HCT116 (cell line): ENCODE data around the gene DDA1. TPM values are rescaled to one million over a fixed set of nuclear protein-coding genes. Genes with fewer than 3 reads are reported as not detected.

Experiments
- ATAC-seq: fragments of 200-7000 bp; cut with Tn5 transposase; 2 replicates; pipeline ENCODE4 v1.9.1; 2020; ENCODE audit warnings: mild to moderate bottlenecking, moderate library complexity
- BruUV-seq: library from RNA; stranded (reverse); fragments of 400-500 nt; replicated peaks from 2 replicates; lab custom pipeline; 2021; lab: Mats Ljungman, UMichigan
- CTCF ChIA-PET: fragments of 300-600 bp; sonication (Branson Sonifier 250); formaldehyde crosslinking; loops from one replicate; lab custom pipeline; 2021; ENCODE audit warnings: antibody characterized with exemption; lab: Charles Lee
- POLR2A ChIA-PET: fragments of 300-600, 350-600 bp; sonication (Branson Sonifier 250); formaldehyde crosslinking; loops from one replicate; lab custom pipeline; 2021; ENCODE audit warnings: antibody characterized with exemption; lab: Charles Lee
- RAD21 ChIA-PET, 2 experiments: fragments of 300-600 bp; sonication (Branson Sonifier 250); formaldehyde crosslinking; loops; one replicate each; lab custom pipeline; 2023; ENCODE audit warnings: low total read pairs in 2 of 2; ENCODE audit not compliant: uncharacterized antibody in 2 of 2, unreplicated experiment in 2 of 2, low non-redundant PET in 1 of 2; lab: Charles Lee
- DNase-seq: peaks from one replicate; pipeline ENCODE4 v3.0.0-alpha.2; 2010; ENCODE audit warnings: low read depth, low spot score
- H2AFZ ChIP-seq: fragments of 200-600 bp; shearing (Covaris generic), sonication (generic); 2 replicates; pipeline ENCODE4 v1.6.1; 2017; ENCODE audit warnings: low read depth, mixed run types, mixed read lengths, antibody characterized with exemption, low read length; ENCODE audit not compliant: poor library complexity, severe bottlenecking
- H3K27ac ChIP-seq: 2 replicates; pipeline ENCODE4 v1.5.1; 2012; ENCODE audit warnings: low read depth, low read length
- H3K27me3 ChIP-seq: fragments of 200-600 bp; sonication (generic); 2 replicates; pipeline ENCODE4 v1.6.1; 2016; ENCODE audit warnings: mixed run types, low read length, mixed read lengths; ENCODE audit not compliant: insufficient read depth
- H3K36me3 ChIP-seq, 2 experiments: fragments of 200-500 bp in 1 of 2; fragments of 200-600 bp in 1 of 2; sonication (Bioruptor generic) in 1 of 2; sonication (generic) in 1 of 2; 2 replicates each; pipeline versions ENCODE4 v1.5.1 to v1.6.1; 2014 to 2016; ENCODE audit warnings: low read length in 2 of 2, inconsistent platforms in 1 of 2, mixed read lengths in 1 of 2, mixed run types in 1 of 2; ENCODE audit not compliant: insufficient read depth in 2 of 2, control insufficient read depth in 1 of 2
- H3K4me1 ChIP-seq, 2 experiments: fragments of 200-600 bp in 1 of 2; sonication (generic) in 1 of 2; 2 replicates each; pipeline versions ENCODE4 v1.5.1 to v1.6.1; 2012 to 2017; ENCODE audit warnings: low read length in 2 of 2, inconsistent platforms in 1 of 2, mild to moderate bottlenecking in 1 of 2, mixed read lengths in 1 of 2, mixed run types in 1 of 2, moderate library complexity in 1 of 2; ENCODE audit not compliant: insufficient read depth in 2 of 2, control insufficient read depth in 1 of 2
- H3K4me2 ChIP-seq: fragments of 200-600 bp; sonication (generic); 2 replicates; pipeline ENCODE4 v1.6.1; 2017; ENCODE audit warnings: mixed run types, low read length, mixed read lengths
- H3K4me3 ChIP-seq, 2 experiments: fragments of 200-600 bp in 1 of 2; sonication (generic) in 1 of 2; replicated peaks in 1 of 2; 2 replicates each; pipeline ENCODE4 v1.5.1; 2011 to 2016; ENCODE audit warnings: low read length in 2 of 2, control low read depth in 1 of 2, low read depth in 1 of 2, mild to moderate bottlenecking in 1 of 2, mixed read lengths in 1 of 2, mixed run types in 1 of 2
- H3K79me2 ChIP-seq: fragments of 200-600 bp; sonication (generic); 2 replicates; pipeline ENCODE4 v1.6.1; 2017; ENCODE audit warnings: mild to moderate bottlenecking, mixed run types, low read length, moderate library complexity, mixed read lengths; ENCODE audit not compliant: insufficient read depth
- H3K9ac ChIP-seq: fragments of 200-600 bp; sonication (generic); 2 replicates; pipeline ENCODE4 v1.6.1; 2016; ENCODE audit warnings: low read length, mixed read lengths
- H3K9me2 ChIP-seq: fragments of 200-600 bp; sonication (generic), shearing (Covaris generic); 2 replicates; pipeline ENCODE4 v1.6.1; 2017; ENCODE audit warnings: mixed run types, mild to moderate bottlenecking, moderate library complexity; ENCODE audit not compliant: insufficient read depth
- H3K9me3 ChIP-seq, 2 experiments: fragments of 200-500 bp in 1 of 2; fragments of 200-600 bp in 1 of 2; sonication (Bioruptor generic) in 1 of 2; sonication (generic) in 1 of 2; 2 replicates each; pipeline ENCODE4 v1.6.1; 2014 to 2017; ENCODE audit warnings: low read length in 2 of 2, mixed read lengths in 2 of 2, inconsistent platforms in 1 of 2, low read depth in 1 of 2, mild to moderate bottlenecking in 1 of 2, mixed run types in 1 of 2, moderate library complexity in 1 of 2; ENCODE audit not compliant: control insufficient read depth in 1 of 2, insufficient read depth in 1 of 2
- H4K20me1 ChIP-seq: fragments of 200-600 bp; sonication (generic), shearing (Covaris generic); 2 replicates; pipeline ENCODE4 v1.6.1; 2017; ENCODE audit warnings: mixed run types, mild to moderate bottlenecking, moderate library complexity; ENCODE audit not compliant: insufficient read depth
- CBX3 ChIP-seq: IDR thresholded peaks from 2 replicates; pipeline ENCODE4 v1.6.1; 2012; ENCODE audit warnings: low read depth
- CEBPB ChIP-seq: IDR thresholded peaks from 2 replicates; pipeline ENCODE4 v1.6.1; 2012; ENCODE audit warnings: low read depth
- CTCF ChIP-seq, 3 experiments: fragments of 200-600 bp in 1 of 3; sonication (generic) in 1 of 3; IDR thresholded peaks in 2 of 3; conservative IDR thresholded peaks in 1 of 3; 2 replicates each; pipeline ENCODE4 v1.5.1; 2012 to 2017; ENCODE audit warnings: low read depth in 2 of 3, low read length in 2 of 3, antibody characterized with exemption in 1 of 3, borderline replicate concordance in 1 of 3, control low read depth in 1 of 3, mild to moderate bottlenecking in 1 of 3, mixed read lengths in 1 of 3, mixed run types in 1 of 3, moderate library complexity in 1 of 3; ENCODE audit not compliant: insufficient read depth in 1 of 3
- EZH2phosphoT487 ChIP-seq: fragments of 200-600 bp; IDR thresholded peaks from 2 replicates; pipeline ENCODE4 v1.6.1; 2018; ENCODE audit warnings: antibody characterized with exemption, borderline replicate concordance
- FOSL1 ChIP-seq: IDR thresholded peaks from 2 replicates; pipeline ENCODE4 v1.6.1; 2012; ENCODE audit warnings: low read depth
- POLR2AphosphoS5 ChIP-seq: IDR thresholded peaks from 2 replicates; pipeline ENCODE4 v1.6.1; 2011; ENCODE audit warnings: mild to moderate bottlenecking, low read depth, low read length, moderate library complexity
- RAD21 ChIP-seq: IDR thresholded peaks from 2 replicates; pipeline ENCODE4 v1.6.1; 2012; ENCODE audit warnings: low read depth, mild to moderate bottlenecking
- REST ChIP-seq: IDR thresholded peaks from 2 replicates; pipeline ENCODE4 v1.6.1; 2012; ENCODE audit warnings: low read depth
- SP1 ChIP-seq: IDR thresholded peaks from 2 replicates; pipeline ENCODE4 v1.6.1; 2012; ENCODE audit warnings: low read depth
- TCF7L2 ChIP-seq: IDR thresholded peaks from 2 replicates; pipeline ENCODE4 v1.7.0; 2011; ENCODE audit warnings: borderline replicate concordance, inconsistent platforms; ENCODE audit not compliant: insufficient read depth, insufficient read length; ENCODE audit errors: extremely low read depth
- YY1 ChIP-seq: IDR thresholded peaks from 2 replicates; pipeline ENCODE4 v1.6.1; 2011; ENCODE audit warnings: low read length, low read depth, moderate library complexity, mild to moderate bottlenecking; ENCODE audit not compliant: insufficient replicate concordance; ENCODE audit errors: extremely low read depth
- ZBTB33 ChIP-seq: IDR thresholded peaks from 2 replicates; pipeline ENCODE4 v1.6.1; 2011; ENCODE audit warnings: mild to moderate bottlenecking, low read length, moderate library complexity; ENCODE audit not compliant: insufficient replicate concordance; ENCODE audit errors: extremely low read depth
- ZFX ChIP-seq: fragments of 450-650 bp; IDR thresholded peaks from 2 replicates; pipeline ENCODE4 v1.6.1; 2017
- ZNF274 ChIP-seq: fragments of 200-500 bp; sonication (Bioruptor generic); IDR thresholded peaks from 2 replicates; pipeline ENCODE4 v1.6.1; 2014; ENCODE audit warnings: mild to moderate bottlenecking, low read depth, low read length, inconsistent platforms
- intact Hi-C: fragments of 100-400 bp; cut with micrococcal nuclease; formaldehyde crosslinking; loops from 2 replicates; pipeline ENCODE4 v1.10.0; 2022
- total RNA-seq: library from RNA; stranded (reverse); gene quantifications from one replicate; pipeline ENCODE4 v1.2.1, GENCODE V29; 2021; ENCODE audit not compliant: unreplicated experiment

Gene DDA1
- total RNA-seq, 1 experiment from 2014 or later: 68.6 TPM

GRCh38 chr19:17328517-17329365 lies 19.4 kb downstream of the DDA1 start:
- ChIA-PET RAD21 (no interaction called here), POLR2A (interaction anchor here (0.6 to 2.8 kb wide), 5 partner anchors 10 to 71 kb away, joined by 3 to 9 read pairs (median 6); partner anchors contain the start of gene DDA1), CTCF (interaction anchor here (0.6 to 3.0 kb wide), 3 partner anchors 7 to 263 kb away, joined by 4 to 12 read pairs (median 4); no protein-coding TSS in a partner anchor)
- Histone ChIP-seq H3K36me3 (no peaks in the 10 kb centered on the region), H3K27me3 (no peaks in the 10 kb centered on the region), H3K4me1 (peaks cover 16 to 34% of the 10 kb centered on the region in 2 experiments), H2AFZ (no peak overlapping the region), H3K4me2 (peak overlapping the region; percentile 86), H3K4me3 (peak overlapping the region; percentile 50 to 65), H4K20me1 (no peaks in the 10 kb centered on the region), H3K79me2 (no peaks in the 10 kb centered on the region), H3K27ac (peak overlapping the region; percentile 90), H3K9ac (peak overlapping the region; percentile 67), H3K9me3 (no peaks in the 10 kb centered on the region), H3K9me2 (no peaks in the 10 kb centered on the region)
- no TSS peak for BruUV-seq
- TF ChIP-seq POLR2AphosphoS5 (no peak), SP1 (no peak), YY1 (no peak), ZBTB33 (no peak), EZH2phosphoT487 (no peak), FOSL1 (no peak), REST (no peak), RAD21 (no peak), TCF7L2 (no peak), ZFX (no peak), CEBPB (no peak), CBX3 (no peak), CTCF (IDR thresholded peaks at IDR 0.05 in 2 of 3, conservative IDR thresholded peaks at IDR 0.05 in 1 of 3; ENCODE audit: borderline replicate concordance in 1 of 3, insufficient read depth in 1 of 3, low read depth in 2 of 3, low read length in 2 of 3) (no peak), ZNF274 (no peak)
- ATAC-seq: no peak
- no peak for DNase-seq
- intact Hi-C loops: no loop called here
